Osteoblast (primary cell): ENCODE results near the gene SRP9. TPM values are rescaled to one million over a fixed set of nuclear protein-coding genes. Genes with fewer than 3 reads are reported as not detected.

Experiments
- DNase-seq: peaks from one replicate; pipeline ENCODE4 v3.0.0; 2011; ENCODE audit warnings: low spot score, mixed read lengths; ENCODE audit not compliant: insufficient read length; ENCODE audit errors: missing footprints
- H2AFZ ChIP-seq: 2 replicates; pipeline ENCODE4 v1.6.0; 2011; ENCODE audit warnings: mild to moderate bottlenecking, low read length
- H3K27ac ChIP-seq: 2 replicates; pipeline ENCODE4 v1.5.1; 2011; ENCODE audit warnings: mild to moderate bottlenecking, low read depth, low read length, moderate library complexity
- H3K27me3 ChIP-seq: 2 replicates; pipeline ENCODE4 v1.6.0; 2012; ENCODE audit warnings: mild to moderate bottlenecking, control low read depth, inconsistent platforms, low read length, moderate library complexity; ENCODE audit not compliant: insufficient read depth
- H3K36me3 ChIP-seq: 2 replicates; pipeline ENCODE4 v1.5.1; 2011; ENCODE audit warnings: mild to moderate bottlenecking, low read length, control low read depth, moderate library complexity; ENCODE audit not compliant: insufficient read depth
- H3K4me1 ChIP-seq: 2 replicates; pipeline ENCODE4 v1.5.1; 2011; ENCODE audit warnings: mild to moderate bottlenecking, low read length, control low read depth, moderate library complexity; ENCODE audit not compliant: insufficient read depth
- H3K4me2 ChIP-seq: 2 replicates; pipeline ENCODE4 v1.6.0; 2011; ENCODE audit warnings: mild to moderate bottlenecking, low read length; ENCODE audit not compliant: insufficient read depth
- H3K4me3 ChIP-seq: fragments of 200-600 bp; sonication (generic); 3 replicates; pipeline ENCODE4 v1.5.1; 2012; ENCODE audit warnings: mild to moderate bottlenecking, low read length, inconsistent platforms; ENCODE audit not compliant: insufficient read depth
- H3K79me2 ChIP-seq: 2 replicates; pipeline ENCODE4 v1.6.0; 2012; ENCODE audit warnings: mild to moderate bottlenecking, low read length, control low read depth, inconsistent platforms; ENCODE audit not compliant: insufficient read depth
- H3K9me3 ChIP-seq: 2 replicates; pipeline ENCODE4 v1.5.1; 2011; ENCODE audit warnings: low read depth, low read length, control low read depth
- H4K20me1 ChIP-seq: 2 replicates; pipeline ENCODE4 v1.6.0; 2012; ENCODE audit warnings: mild to moderate bottlenecking, low read length, control low read depth; ENCODE audit not compliant: insufficient read depth
- total RNA-seq: library from RNA; depleted of rRNA; stranded (reverse); fragments of >200 nt; gene quantifications from 2 replicates; pipeline ENCODE4 v1.2.3, GENCODE V29; 2012
- TF ChIP-seq, protein P1 (sequence below): IDR thresholded peaks from 2 replicates; pipeline ENCODE4 v1.5.1; 2011; ENCODE audit warnings: mild to moderate bottlenecking, low read depth, low read length, moderate library complexity; ENCODE audit errors: extremely low read depth

The SRP9 gene
- total RNA-seq, 1 donor = 178 TPM

DNA sequence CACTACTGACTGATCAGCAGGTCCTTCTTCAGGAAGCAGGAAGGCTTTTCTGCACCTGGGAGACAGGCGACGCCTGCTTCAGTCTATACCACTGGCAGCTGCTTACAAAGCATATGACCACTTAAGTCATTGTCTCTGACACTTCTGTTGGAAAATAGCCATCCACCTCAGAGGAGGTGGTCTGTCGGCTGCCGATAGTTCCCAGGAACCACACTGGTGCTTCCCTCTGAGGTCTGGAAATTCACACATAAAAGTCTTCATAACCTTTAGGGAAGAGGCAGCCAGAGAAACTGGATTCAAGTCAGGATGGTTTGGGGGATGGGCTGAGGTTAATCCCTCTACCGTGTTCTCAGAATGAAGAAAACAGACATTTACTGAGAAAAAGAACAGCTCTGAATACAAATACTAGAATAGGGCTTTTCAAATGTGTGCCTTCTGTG lies 15.6 kb upstream of the SRP9 start:
- Histone ChIP-seq H3K36me3 (no peaks in the 10 kb centered on the region), H3K9me3 (no peaks in the 10 kb centered on the region), H3K4me3 (no peak overlapping the region), H3K79me2 (no peaks in the 10 kb centered on the region), H4K20me1 (no peaks in the 10 kb centered on the region), H3K4me1 (peaks cover 40% of the 10 kb centered on the region), H3K27ac (peak overlapping the region; percentile 93), H2AFZ (no peak overlapping the region), H3K4me2 (peak overlapping the region; percentile 4), H3K27me3 (no peaks in the 10 kb centered on the region)
- peak; percentile 52 for DNase-seq
- TF ChIP-seq, protein P1, sequence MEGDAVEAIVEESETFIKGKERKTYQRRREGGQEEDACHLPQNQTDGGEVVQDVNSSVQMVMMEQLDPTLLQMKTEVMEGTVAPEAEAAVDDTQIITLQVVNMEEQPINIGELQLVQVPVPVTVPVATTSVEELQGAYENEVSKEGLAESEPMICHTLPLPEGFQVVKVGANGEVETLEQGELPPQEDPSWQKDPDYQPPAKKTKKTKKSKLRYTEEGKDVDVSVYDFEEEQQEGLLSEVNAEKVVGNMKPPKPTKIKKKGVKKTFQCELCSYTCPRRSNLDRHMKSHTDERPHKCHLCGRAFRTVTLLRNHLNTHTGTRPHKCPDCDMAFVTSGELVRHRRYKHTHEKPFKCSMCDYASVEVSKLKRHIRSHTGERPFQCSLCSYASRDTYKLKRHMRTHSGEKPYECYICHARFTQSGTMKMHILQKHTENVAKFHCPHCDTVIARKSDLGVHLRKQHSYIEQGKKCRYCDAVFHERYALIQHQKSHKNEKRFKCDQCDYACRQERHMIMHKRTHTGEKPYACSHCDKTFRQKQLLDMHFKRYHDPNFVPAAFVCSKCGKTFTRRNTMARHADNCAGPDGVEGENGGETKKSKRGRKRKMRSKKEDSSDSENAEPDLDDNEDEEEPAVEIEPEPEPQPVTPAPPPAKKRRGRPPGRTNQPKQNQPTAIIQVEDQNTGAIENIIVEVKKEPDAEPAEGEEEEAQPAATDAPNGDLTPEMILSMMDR = no peak

DNA sequence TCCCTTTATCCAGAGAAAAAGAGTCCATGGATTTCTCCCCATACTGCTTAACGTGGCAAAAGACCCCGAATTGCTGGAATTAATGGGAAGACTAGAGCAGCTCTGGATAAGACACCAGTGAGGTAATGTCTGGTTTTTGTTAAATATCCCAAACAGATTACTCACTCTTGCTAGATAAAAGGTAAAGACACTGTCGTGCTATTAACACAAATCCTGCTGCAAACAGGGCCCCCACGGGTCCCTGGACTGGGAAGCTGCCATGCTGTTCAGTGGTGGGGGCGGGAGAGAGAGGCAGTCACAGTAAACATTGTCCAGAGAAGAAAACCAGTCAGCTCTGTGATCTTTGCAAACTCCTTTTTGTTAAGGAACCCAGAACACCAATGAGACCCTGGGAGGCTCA lies 15.2 kb upstream of the SRP9 start:
- Histone ChIP-seq H3K79me2 (no peaks in the 10 kb centered on the region), H3K9me3 (no peaks in the 10 kb centered on the region), H3K4me2 (peak overlapping the region; percentile 4), H3K27me3 (no peaks in the 10 kb centered on the region), H3K27ac (peak overlapping the region; percentile 93), H4K20me1 (no peaks in the 10 kb centered on the region), H2AFZ (peak overlapping the region; percentile 39), H3K36me3 (no peaks in the 10 kb centered on the region), H3K4me1 (peaks cover 44% of the 10 kb centered on the region), H3K4me3 (no peak overlapping the region)
- TF ChIP-seq, protein P1 = no peak
- peak; percentile 13 for DNase-seq

DNA sequence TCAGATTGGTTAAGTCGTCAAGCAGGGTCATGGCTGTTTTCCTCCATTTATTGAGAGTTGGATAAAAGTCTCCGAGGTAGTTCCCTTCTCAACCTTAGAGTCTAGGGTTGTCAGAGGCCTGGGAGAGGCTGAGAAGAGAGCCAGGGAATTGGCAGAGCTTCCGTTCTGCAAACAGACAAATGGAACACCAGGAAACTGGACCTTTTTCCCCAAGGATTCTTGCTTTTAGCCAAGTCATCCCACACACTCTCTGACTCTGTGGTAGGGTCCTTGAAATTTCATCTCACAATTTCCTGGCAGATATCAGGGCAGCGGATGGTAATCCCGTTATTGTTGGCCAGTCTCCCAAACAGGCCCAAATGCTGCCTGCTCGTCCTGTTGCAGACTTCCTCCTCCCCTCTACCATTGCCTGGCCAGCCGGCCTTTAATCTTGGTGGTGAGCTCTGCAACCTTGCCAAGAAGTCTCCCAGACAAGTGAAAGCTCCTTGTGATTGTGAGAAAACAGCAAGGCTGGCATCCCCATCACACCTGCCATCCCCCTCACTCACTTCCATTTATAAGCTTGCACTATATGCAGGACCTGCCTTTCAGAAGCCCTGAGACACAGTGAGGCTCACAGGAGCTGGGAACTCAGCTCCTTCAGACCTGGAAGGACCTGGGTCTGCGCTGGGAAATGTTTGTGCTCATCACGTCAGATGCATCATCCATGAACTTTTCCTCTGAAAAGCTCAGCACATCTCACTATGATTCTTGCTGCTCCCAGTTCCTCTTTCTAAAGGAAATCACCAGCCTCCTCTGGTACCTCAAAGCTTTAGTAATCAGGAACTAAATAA lies 13.7 kb upstream of the SRP9 start:
- H3K27ac ChIP-seq = peak overlapping the region; percentile 93
- DNase-seq = peak; percentile 68
- peak overlapping the region; percentile 39 for H3K4me3 ChIP-seq
- H3K79me2 ChIP-seq = no peaks in the 10 kb centered on the region
- TF ChIP-seq, protein P1 = no peak
- H4K20me1 ChIP-seq = no peaks in the 10 kb centered on the region
- H3K4me1 ChIP-seq = peaks cover 53% of the 10 kb centered on the region
- peak overlapping the region; percentile 59 for H3K4me2 ChIP-seq
- H3K36me3 ChIP-seq = no peaks in the 10 kb centered on the region
- no peaks in the 10 kb centered on the region for H3K9me3 ChIP-seq
- no peaks in the 10 kb centered on the region for H3K27me3 ChIP-seq
- peak overlapping the region; percentile 51 for H2AFZ ChIP-seq

DNA sequence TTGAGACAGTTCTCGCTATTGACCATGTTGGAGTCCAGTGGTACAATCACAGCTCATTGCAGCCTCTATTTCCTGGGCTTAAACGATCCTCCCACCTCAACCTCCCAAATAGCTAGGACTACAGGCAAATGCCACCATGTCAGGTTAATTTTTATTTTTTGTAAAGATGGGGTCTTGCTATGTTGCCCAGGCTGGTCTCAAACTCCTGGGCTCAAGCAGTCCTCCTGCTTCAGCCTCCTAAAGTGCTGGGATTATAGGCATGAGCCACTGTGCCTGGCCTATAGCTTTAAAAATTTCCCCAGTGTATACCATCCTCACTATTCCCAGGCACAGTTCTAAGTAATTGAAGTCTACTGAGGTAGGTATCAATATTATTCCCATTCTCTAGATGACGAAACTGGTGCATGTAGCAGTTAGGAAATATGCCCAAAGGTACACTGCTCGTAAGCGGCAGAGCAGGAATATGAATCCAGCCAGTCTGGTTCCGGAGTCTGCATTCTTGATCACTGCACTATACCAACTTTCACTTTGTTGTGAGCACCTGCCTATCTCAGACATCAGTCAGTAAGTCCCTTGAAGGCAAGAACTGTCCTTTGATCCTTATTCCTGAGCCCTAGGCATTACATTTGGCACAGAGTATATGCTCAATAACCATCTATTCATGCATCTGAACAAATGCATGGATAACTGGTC lies 11.5 kb upstream of the SRP9 start:
- Histone ChIP-seq H3K27me3 (no peaks in the 10 kb centered on the region), H3K4me1 (peaks cover 53% of the 10 kb centered on the region), H3K79me2 (no peaks in the 10 kb centered on the region), H3K27ac (peak overlapping the region; percentile 92), H3K36me3 (no peaks in the 10 kb centered on the region), H3K9me3 (no peaks in the 10 kb centered on the region), H3K4me3 (no peak overlapping the region), H4K20me1 (no peaks in the 10 kb centered on the region), H3K4me2 (peak overlapping the region; percentile 56), H2AFZ (no peak overlapping the region)
- TF ChIP-seq, protein P1 = no peak
- DNase-seq = no peak
